Left lobe of liver (tissue), 2 donors: ENCODE results near the gene PXK. TPM values are rescaled to one million over a fixed set of nuclear protein-coding genes. Genes with fewer than 3 reads are reported as not detected.
A peak's percentile ranks its signal among the peaks of the same experiment; 100 is the strongest.

Experiments
- ATAC-seq: fragments of 200-7000 bp; cut with Tn5 transposase; one replicate; pipeline ENCODE4 v1.9.1; 2020; ENCODE audit warnings: mild to moderate bottlenecking, moderate library complexity
- DNase-seq: peaks from one replicate; pipeline ENCODE4 v3.0.0-alpha.2; 2020; ENCODE audit warnings: low spot score
- total RNA-seq: library from RNA; stranded (reverse); gene quantifications from one replicate; pipeline ENCODE4 v1.2.1, GENCODE V29; 2021
- donor health status: DM: no; HTN: no; CAD: no; lungs with moderate emphysema.
- donor health status: DM: no; HTN: yes; CAD: no.

The PXK gene
- total RNA-seq, 1 donor from 2014 or later, result 7.5 TPM

- DNase-seq, result no peak
- ATAC-seq, result no peak
These were observed 12.8 kb downstream of the PXK start for GRCh38 chr3:58345457-58345856.

GRCh38 chr3:58346368-58346767, 13.7 kb downstream of the PXK start:
- DNase-seq, result no peak
- no peak for ATAC-seq

DNA sequence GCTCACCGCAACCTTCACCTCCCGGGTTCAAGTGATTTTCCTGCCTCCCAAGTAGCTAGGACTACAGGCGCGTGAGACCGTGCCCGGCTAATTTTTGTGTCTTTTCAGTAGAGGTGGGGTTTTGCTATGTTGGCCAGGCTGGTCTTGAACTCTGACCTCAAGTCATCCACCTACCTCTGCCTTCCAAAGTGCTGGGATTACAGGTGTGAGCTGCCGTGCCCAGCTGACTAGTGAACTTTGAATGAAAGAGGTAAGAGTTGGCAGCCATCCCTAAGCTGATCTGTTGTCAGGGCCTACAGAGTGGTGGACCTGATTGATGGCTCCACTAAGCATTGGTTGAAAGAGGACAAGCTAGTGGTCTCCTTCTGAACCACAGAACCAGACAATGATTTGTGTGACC, 15.3 kb downstream of the PXK start:
- peak; percentile 64 for DNase-seq
- peak; percentile 90 for ATAC-seq

DNA sequence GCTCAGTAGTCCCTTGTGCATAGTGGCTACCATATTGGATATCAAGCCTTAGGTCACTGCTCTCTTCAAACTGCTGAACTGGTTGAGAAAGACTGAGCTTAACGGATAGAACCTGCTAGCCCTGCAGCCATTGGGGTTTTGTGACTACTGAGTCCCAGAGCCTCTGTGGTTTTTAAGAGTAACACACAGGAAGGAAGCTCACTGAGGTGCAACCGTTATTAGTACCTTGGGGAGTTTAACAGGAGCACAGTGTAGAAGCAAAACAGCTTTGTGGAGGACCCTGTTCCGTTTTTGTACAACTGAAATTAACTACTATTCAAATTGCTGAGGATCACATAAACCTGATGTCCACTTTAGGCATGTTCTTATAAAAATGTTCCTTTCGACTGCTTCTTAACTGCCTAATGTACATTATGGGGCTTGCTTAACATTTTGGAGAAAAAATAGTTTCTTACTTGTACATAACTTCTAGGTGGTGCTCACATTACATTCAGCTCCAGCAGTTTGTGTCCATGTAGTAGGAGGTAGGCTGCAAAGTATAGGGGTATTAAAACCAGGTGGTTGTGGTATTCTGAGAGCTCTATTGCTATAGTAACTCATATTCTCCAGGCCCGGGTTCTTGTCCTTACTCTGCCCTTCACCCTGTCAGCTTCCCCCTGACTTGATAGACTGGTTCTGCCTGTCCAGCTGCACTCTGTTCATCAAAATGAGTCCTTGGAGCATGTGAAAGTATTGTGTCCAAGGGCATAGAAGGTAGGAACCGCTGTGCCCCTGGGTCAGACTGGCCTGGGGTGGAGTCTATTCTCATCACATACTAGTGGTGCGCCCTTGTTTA, 17.3 kb downstream of the PXK start:
- ATAC-seq (no peak), DNase-seq (peak; percentile 41)

DNA sequence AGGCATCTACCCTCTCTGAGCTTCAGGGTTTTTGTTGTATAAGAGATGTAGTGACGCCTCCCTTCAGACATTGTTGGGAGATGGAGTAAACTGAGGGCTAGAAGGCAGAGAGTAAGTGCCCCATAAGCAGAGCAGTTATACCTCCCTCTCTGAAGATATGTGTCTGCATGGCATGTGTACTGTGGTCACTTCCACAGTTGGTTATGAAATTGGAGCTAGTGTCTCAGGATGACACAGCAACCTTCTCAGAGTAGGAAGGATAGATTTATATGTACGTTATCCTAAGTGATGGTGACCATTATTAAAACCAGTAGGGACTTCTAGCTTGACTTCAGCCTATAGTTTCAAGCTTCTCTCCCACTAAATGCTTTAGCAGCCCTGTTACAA, 17.9 kb downstream of the PXK start:
- DNase-seq (no peak), ATAC-seq (peak; percentile 32)

- no peak for ATAC-seq
- peak; percentile 26 for DNase-seq
These were observed 19.2 kb downstream of the PXK start for GRCh38 chr3:58351920-58352319.

DNA sequence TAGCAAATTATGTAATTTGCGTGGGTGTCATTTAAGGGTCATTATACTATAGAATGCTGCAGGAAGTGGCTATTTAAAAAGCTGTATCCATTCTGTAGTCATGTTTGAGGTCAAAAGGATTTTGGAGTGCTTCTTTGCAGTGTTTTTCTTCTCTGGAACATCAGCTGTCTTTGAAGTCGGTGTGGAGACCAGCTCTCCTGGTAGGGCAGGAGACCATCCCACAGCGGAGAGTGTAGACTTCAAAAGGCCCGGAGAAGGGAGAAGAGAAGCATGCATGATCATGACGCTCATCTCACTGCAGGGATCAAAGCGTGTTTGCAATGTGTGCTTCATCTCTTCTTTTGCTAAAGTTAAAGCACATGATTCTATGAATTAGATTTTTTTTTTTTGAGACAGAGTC, 19.9 kb downstream of the PXK start:
- no peak for DNase-seq
- ATAC-seq, result no peak

DNA sequence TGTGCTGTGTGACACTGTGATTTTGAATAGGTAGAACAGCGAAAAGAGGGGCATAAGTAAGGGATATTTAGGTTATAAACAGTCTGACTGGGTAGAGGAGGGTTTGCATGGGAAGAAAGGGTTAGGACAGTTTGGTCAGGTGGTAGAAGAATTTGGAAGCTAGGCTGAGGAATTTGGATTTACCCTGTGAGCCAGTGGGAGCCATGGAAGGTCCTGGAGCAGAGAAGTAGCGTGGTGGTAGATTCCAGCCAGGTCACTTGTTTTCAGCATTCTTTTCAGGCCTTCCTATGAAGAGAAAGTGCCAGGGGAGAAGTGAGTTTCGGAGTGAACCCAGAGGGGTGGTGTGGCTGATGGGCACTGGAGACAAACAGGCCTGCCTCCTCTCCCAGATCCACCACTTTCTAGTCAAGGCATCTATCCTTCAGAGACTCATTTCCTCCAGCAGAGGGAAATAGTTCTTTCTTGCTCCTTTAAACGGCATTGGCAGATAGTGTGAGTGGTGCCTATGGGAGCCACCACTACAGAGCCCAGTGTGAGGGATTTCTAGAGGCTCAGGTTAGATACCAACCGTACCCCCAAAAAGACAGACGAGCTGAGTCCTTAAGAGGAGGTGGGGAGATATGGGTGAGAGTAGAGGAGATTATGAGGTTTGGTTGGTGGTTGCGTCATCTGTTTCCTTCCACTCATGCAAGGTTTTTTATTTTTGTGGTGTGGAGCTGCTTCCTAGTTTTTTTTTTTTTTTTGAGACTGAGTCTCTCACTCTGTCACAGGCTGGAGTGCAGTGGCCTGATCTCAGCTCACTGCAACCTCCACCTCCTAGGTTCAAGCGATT, 21.2 kb downstream of the PXK start:
- DNase-seq, result no peak
- no peak for ATAC-seq

DNA sequence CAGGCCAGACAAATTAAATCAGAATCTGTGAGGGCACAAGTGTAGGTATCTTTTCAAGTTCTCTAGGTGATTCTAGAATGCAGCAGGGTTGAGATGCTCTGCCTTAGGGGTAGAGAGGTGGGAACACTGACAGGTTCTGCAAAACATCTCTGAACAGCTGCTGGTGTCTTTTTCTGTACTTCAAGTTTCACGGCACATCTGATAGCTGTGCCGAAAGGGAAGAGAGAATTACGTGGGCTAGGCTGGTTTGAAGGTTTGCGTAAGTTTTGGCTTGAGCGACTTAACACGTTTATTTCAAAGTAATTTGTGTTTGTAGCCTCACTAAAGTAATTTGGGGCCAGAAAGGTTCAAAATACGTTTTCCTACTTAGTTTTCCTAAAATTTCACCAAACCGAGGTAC, 22.5 kb downstream of the PXK start:
- ATAC-seq (no peak), DNase-seq (peak; percentile 22)

- DNase-seq (peak; percentile 38), ATAC-seq (no peak)
These were observed 23.4 kb downstream of the PXK start for GRCh38 chr3:58356054-58356453.

GRCh38 chr3:58357402-58357801, 24.7 kb downstream of the PXK start:
- DNase-seq (no peak), ATAC-seq (no peak)

- ATAC-seq, result no peak
- no peak for DNase-seq
These were observed 25.4 kb downstream of the PXK start for GRCh38 chr3:58358092-58358491.

- DNase-seq (no peak), ATAC-seq (no peak)
These were observed 26.1 kb downstream of the PXK start for GRCh38 chr3:58358808-58359207.

GRCh38 chr3:58359621-58360020, 26.9 kb downstream of the PXK start:
- no peak for DNase-seq
- ATAC-seq, result no peak

- DNase-seq (no peak), ATAC-seq (no peak)
These were observed 29.2 kb downstream of the PXK start for GRCh38 chr3:58361866-58362265.

DNA sequence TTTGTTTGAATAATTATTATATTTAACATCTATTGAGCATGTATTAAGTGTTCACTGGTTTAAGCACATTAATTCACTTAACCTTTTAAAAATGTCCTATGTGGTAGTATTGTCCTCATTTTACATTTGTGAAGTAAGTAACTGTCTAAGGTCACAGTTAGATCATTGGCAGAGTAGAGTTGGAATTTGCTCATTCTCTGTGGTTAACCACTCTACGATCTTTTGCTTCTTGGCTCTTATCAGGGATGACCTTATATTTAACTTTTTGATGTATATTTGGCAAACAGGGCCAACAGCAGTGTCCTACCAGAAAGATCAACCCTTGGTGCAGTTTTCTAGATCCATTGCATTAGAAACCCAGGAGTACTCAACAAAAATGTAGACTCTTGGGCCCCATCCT, 34.0 kb downstream of the PXK start:
- DNase-seq (no peak), ATAC-seq (peak; percentile 33)

DNA sequence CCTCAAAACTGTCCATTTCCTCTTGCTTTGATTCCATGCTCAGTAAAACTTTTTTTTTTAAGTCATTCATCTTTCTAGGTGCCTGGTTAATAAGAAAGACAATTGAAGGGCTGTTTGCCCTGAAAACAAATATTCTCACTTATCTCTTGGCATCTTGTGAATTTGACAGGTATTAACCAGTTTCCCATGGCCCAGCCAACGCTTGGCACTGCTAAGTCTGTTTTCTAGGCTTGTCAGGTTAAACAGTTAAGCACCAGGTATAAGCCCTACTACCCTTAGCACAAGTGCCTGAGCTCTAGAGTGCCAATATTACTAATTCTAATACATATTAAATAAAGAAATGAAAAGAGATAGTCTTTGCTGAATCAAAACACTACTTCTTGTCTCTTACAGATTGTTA, 36.3 kb downstream of the PXK start:
- DNase-seq (no peak), ATAC-seq (peak; percentile 86)

GRCh38 chr3:58369876-58370275, 37.2 kb downstream of the PXK start:
- DNase-seq, result no peak
- no peak for ATAC-seq

GRCh38 chr3:58370407-58370806, 37.7 kb downstream of the PXK start:
- ATAC-seq (peak; percentile 33), DNase-seq (no peak)

DNA sequence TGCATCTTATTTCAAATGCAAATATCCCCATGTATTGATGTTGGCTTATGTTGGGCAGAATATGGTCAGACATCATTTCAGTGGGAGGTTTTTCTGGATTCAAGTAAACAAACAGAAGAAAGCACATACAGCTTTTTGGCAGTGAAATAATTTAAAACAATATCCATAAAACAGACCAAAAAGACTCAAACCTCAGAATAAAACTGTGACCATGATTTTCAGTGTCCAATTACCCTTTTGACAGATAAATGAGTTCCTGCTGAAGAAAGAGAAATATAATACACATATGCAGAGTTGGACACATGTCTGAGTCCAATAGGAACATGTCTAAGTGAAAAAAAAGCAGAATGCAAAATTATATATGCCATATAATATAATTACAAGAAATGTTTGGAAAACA, 39.1 kb downstream of the PXK start:
- DNase-seq, result no peak
- no peak for ATAC-seq

- ATAC-seq, result no peak
These were observed 42.6 kb downstream of the PXK start for GRCh38 chr3:58375254-58375653.

DNA sequence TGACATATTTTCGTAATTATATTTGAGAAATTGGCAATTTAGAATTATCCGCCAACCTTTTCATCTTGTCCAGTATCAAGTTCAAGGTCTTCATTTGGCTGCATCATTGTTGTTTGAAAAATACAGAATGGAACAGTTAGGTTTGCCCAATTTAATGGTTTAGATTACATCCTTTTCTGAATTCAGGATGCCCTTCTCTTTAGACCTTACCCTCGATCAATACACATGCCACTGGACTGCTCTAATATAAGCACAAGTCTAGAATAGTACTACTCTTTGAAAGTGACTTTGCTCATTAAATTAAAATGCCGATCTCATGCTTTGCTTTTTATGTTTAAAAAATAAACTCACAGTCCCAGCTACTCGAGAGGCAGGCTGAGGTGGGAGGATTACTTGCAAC, 44.5 kb downstream of the PXK start:
- ATAC-seq, result peak; percentile 88
- no peak for DNase-seq

More at GRCh38 chr3:58375254-58375653, 42.6 kb downstream of the PXK start:
- DNase-seq, result no peak
